ENCODE results near the gene ADAMTS18.

DNA sequence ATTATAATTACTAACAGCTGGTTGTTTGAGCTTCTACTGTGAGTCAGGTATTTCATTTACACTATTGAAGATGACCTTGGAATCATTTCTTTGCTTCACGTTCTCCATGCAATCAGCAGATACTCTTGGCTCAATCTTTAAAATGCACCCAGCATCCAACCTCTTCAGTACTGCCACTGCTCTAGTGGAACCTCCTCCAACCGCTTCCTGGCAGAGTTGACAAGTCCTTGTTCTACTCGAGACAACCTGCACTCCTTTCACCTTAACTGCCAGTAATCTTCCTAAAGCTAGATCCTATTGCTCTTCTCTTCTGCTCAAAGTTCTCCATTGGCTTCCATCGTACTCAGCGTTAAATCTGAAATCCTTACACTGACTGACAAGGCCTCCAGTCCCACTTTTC lies 149.2 kb downstream of the ADAMTS18 start:
- TF ChIP-seq, protein P1, sequence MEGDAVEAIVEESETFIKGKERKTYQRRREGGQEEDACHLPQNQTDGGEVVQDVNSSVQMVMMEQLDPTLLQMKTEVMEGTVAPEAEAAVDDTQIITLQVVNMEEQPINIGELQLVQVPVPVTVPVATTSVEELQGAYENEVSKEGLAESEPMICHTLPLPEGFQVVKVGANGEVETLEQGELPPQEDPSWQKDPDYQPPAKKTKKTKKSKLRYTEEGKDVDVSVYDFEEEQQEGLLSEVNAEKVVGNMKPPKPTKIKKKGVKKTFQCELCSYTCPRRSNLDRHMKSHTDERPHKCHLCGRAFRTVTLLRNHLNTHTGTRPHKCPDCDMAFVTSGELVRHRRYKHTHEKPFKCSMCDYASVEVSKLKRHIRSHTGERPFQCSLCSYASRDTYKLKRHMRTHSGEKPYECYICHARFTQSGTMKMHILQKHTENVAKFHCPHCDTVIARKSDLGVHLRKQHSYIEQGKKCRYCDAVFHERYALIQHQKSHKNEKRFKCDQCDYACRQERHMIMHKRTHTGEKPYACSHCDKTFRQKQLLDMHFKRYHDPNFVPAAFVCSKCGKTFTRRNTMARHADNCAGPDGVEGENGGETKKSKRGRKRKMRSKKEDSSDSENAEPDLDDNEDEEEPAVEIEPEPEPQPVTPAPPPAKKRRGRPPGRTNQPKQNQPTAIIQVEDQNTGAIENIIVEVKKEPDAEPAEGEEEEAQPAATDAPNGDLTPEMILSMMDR (IDR thresholded peaks at IDR 0.05; ENCODE audit: poor library complexity): no peak
- no peak for TF ChIP-seq EZH2 (IDR thresholded peaks at IDR 0.05; ENCODE audit: borderline replicate concordance)

All from hepatocyte (in vitro differentiated cells).